Heart left ventricle (tissue), 13 donors: ENCODE data around the gene NDST1.

Source experiments
- CTCF ChIP-seq, 12 donors: fragments of 200-600 bp; sonication (generic) in 4 of 12; IDR thresholded peaks; one replicate each; pipeline versions ENCODE4 v1.5.0 to v1.8.0; 2018 to 2022; ENCODE audit warnings: antibody characterized with exemption in 12 of 12, mild to moderate bottlenecking in 5 of 12
- POLR2A ChIP-seq, 2 donors: fragments of 450-650 bp; IDR thresholded peaks; one replicate each; pipeline ENCODE4 v1.6.1; 2017; ENCODE audit warnings: antibody characterized with exemption in 2 of 2, mild to moderate bottlenecking in 2 of 2, moderate library complexity in 2 of 2
- donor health status: ischemic (EF 13 %, LVEDD 7.1; RV severe dilation, severe dysfunction).
- donor health status: DM: no; HTN: yes; CAD: no.
- donor health status: DM: no; HTN: no; CAD: no.
- donor health status: ischemic (EF 25% LVEDD 6.9; RV normal size, moderate dysfunction).
- donor health status: ischemic (EF 25% LVEDD 5.7; RV mildly dilated, moderate dysfunction).
- donor health status: ischemic (EF 35%, LVEDD 5.7; RV mildly dilated, moderate dysfunction).
- donor health status: nonischemic (EF 11% LVEDD 7.7; RV severe dilation, severe dysfunction).
- donor health status: DM: yes; HTN: yes; CAD: no.
- donor health status: PGD.
- donor health status: ischemic (EF 29% LVEDD 5.4; RV normal size, mild dysfunction).
- donor health status: nonischemic (EF 23%, LVEDD 6.1; RV moderate dilation, normal function).

- TF ChIP-seq CTCF (IDR thresholded peaks at IDR 0.05) (no peak), POLR2A (IDR thresholded peaks at IDR 0.05) (no peak)
Observed at GRCh38 chr5:150519978-150520377, 12.0 kb downstream of the NDST1 start.
